NB4 (cell line): ENCODE results near the gene PRR36.
A peak's percentile ranks its signal among the peaks of the same experiment; 100 is the strongest.

Experiments
- DNase-seq: peaks from one replicate; pipeline ENCODE4 v3.0.0; 2010; ENCODE audit warnings: low read depth
- H3K4me3 ChIP-seq: one replicate; pipeline ENCODE4 v1.5.1; 2011; ENCODE audit warnings: mild to moderate bottlenecking, low read depth, low read length, moderate library complexity
- MYC ChIP-seq: IDR thresholded peaks from 2 replicates; pipeline ENCODE4 v1.6.1; 2011; ENCODE audit warnings: low read depth, low read length
- POLR2A ChIP-seq: IDR thresholded peaks from 2 replicates; pipeline ENCODE4 v1.6.1; 2011; ENCODE audit warnings: mild to moderate bottlenecking; ENCODE audit not compliant: insufficient read length; ENCODE audit errors: extremely low read depth
- TF ChIP-seq, protein P1 (sequence below): IDR thresholded peaks from one replicate; pipeline ENCODE4 v1.5.1; 2012; ENCODE audit warnings: low read depth, low read length
- TF ChIP-seq, protein P2 (sequence below): IDR thresholded peaks from 2 replicates; pipeline ENCODE4 v1.6.1; 2011; ENCODE audit warnings: low read depth, low read length

PRR36 gene

DNA sequence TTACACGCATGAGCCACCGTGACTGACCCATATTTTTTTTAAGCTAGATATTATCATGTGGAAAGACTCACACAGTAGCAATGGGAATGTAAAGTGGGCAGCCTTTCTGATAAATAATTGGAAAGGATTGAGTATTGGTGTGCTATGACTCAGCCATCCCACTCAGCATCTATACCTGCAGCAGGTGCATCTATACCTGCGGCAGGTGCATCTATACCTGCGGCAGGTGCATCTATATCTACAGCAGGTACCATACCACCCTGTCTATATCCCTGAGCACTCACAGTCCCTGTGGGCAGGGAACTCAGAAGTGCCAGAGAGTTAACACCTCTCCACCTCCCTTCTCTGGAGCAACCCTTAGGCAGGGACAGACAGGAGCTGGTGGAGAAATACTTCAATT is 8.9 kb upstream of the PRR36 start:
- no peak for DNase-seq
- TF ChIP-seq MYC (no peak), POLR2A (no peak)
- TF ChIP-seq, protein P1, sequence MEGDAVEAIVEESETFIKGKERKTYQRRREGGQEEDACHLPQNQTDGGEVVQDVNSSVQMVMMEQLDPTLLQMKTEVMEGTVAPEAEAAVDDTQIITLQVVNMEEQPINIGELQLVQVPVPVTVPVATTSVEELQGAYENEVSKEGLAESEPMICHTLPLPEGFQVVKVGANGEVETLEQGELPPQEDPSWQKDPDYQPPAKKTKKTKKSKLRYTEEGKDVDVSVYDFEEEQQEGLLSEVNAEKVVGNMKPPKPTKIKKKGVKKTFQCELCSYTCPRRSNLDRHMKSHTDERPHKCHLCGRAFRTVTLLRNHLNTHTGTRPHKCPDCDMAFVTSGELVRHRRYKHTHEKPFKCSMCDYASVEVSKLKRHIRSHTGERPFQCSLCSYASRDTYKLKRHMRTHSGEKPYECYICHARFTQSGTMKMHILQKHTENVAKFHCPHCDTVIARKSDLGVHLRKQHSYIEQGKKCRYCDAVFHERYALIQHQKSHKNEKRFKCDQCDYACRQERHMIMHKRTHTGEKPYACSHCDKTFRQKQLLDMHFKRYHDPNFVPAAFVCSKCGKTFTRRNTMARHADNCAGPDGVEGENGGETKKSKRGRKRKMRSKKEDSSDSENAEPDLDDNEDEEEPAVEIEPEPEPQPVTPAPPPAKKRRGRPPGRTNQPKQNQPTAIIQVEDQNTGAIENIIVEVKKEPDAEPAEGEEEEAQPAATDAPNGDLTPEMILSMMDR, result no peak
- TF ChIP-seq, protein P2, sequence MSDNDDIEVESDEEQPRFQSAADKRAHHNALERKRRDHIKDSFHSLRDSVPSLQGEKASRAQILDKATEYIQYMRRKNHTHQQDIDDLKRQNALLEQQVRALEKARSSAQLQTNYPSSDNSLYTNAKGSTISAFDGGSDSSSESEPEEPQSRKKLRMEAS, result no peak
- H3K4me3 ChIP-seq, result no peak overlapping the region

DNA sequence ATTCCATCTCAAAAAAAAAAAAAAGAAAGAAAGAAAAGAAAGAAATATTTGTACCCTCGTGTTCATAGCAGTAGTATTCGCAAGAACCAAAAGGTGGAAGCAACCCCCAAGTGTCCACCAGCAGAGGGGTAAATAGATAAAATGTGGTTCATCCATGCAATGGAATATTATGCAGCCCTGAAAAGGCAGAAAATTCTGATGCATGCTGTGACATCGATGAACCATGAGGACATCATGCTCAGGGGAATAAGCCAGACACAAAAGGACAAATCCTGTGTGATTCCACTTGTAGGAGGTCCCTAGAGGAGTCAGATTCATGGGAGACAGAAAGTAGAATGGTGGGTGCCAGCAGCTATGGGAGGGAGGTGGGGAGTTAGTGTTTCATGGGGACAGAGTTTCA is 7.7 kb upstream of the PRR36 start:
- DNase-seq, result no peak
- no peak overlapping the region for H3K4me3 ChIP-seq
- TF ChIP-seq, protein P2, result no peak
- no peak for TF ChIP-seq MYC
- TF ChIP-seq POLR2A, result no peak
- TF ChIP-seq, protein P1, result no peak

DNA sequence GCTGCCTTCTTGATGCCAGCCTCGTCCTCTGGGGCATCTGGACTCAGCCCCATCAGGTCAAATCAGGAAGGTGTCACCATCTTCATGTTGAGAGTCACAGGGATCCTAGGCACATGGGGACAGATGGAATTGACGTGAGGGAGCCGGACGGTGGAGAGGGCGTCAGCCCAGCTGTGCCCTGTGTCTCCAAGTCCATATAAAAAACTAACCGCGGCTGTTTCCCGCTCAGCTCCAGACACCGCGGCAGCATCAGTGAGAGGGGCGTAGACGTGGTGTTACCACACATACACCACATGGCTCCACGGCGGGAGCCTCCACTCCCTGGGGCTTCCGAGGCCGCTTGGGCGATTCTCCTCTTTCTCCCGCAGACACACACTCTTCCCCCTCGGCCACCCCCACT is 5.6 kb upstream of the PRR36 start:
- DNase-seq, result peak; percentile 94
- TF ChIP-seq MYC, result peak; percentile 75
- TF ChIP-seq, protein P1, result no peak
- no peak for TF ChIP-seq POLR2A
- TF ChIP-seq, protein P2, result peak; percentile 86
- no peak overlapping the region for H3K4me3 ChIP-seq

DNA sequence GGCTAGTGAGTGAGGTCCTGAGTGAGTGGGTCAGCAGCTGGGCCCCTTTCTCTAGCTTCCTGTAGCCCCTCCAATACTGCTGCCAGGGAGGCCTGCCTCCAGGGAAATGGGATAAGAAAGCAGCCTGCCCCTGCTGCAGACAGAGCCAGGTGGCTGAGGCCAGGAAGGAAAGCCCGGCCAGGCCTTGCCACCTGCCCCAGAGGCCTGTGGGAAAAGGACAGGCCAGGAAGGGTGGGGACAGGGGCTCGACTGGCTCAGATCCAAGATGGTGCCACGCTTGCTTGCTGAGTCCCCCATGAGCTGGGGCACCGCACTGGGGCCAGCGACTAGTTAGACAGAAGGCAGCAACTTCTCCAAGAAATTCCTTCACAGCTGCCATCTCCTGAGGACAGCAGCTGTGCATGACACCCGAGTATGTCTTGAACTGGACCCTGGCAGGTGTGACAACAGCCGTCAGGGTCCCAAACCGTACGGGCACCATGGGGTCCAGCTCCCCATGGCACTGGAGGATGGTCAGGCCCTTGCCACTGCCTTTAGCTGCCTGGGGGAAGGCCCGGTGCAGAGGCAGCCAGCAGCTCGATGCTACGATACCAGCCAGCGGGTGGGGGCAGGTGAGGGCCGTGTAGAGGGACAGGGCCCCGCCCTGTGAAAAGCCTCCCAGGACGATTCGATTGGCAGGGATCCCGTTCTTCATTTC is 5.1 kb upstream of the PRR36 start:
- no peak for DNase-seq
- no peak overlapping the region for H3K4me3 ChIP-seq
- TF ChIP-seq MYC, result no peak
- TF ChIP-seq, protein P1, result no peak
- TF ChIP-seq, protein P2, result no peak

DNA sequence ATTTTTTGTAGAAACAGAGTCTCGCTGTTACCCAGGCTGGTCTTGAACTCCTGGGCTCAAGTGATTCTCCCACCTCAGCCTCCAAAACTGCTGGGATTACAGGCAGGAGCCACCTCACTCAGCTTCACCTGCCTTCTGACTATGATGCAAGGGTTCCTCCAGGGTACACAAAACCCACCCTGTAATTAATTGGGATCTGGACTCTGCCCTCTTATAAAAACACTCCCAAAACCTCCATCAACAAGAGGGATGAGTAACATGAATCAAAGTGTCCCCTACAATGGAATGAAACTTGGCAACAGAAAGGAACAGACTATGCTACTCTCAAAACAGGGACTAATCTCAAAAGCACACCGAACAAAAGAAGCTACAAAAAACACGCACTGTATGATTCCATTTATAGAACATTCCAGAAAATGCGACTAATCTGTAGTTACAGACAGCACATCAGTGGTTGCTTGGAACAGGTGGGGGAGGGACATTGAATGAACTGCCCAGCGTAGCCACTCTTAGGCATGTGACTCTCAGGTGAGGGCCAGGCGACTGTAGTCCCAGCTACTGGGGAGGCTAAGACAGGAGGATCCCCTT is 3.2 kb upstream of the PRR36 start:
- TF ChIP-seq, protein P1, result no peak
- TF ChIP-seq MYC (no peak), POLR2A (no peak)
- TF ChIP-seq, protein P2, result no peak
- H3K4me3 ChIP-seq, result no peak overlapping the region
- no peak for DNase-seq
